Activated naive CD4-positive, alpha-beta T cell treated with anti-CD3 and anti-CD28 coated beads, Interleukin-2, amount 50 U/mL, for 72 hours (primary cell): ENCODE results near the gene HECTD4. TPM values are rescaled to one million over a fixed set of nuclear protein-coding genes. Genes with fewer than 3 reads are reported as not detected.
A peak's percentile ranks its signal among the peaks of the same experiment; 100 is the strongest.
"Not testable (repeated sequence)": the region's sequence is repeated elsewhere in the genome, so short reads cannot be mapped to it uniquely, and the experiment has no call there.

Experiments
- ATAC-seq, 2 donors: fragments of 150-1000 bp; cut with Tn5 transposase; 2 replicates each; pipeline ENCODE4 v1.10.0; 2021; ENCODE audit warnings: mild to moderate bottlenecking in 2 of 2, moderate library complexity in 2 of 2
- DNase-seq, 2 donors: peaks; one replicate each; pipeline ENCODE4 v3.0.0; 2021 to 2022; ENCODE audit warnings: low spot score in 2 of 2
- H3K27ac Mint-ChIP-seq, 2 donors: one replicate each; pipeline ENCODE4 v1.8.0; 2022; ENCODE audit warnings: mild to moderate bottlenecking in 2 of 2, mixed read lengths in 2 of 2
- H3K36me3 Mint-ChIP-seq, 2 donors: one replicate each; pipeline ENCODE4 v1.8.0; 2022; ENCODE audit warnings: mixed read lengths in 2 of 2
- H3K9me3 Mint-ChIP-seq, 2 donors: one replicate each; pipeline ENCODE4 v1.8.0; 2022; ENCODE audit warnings: mixed read lengths in 2 of 2
- total RNA-seq, 2 donors: library from RNA; stranded (reverse); gene quantifications; one replicate each; pipeline ENCODE4 v1.2.3, GENCODE V29; 2022

Gene HECTD4
- total RNA-seq, 2 donors from 2014 or later: 26.7 to 31.0 TPM

DNA sequence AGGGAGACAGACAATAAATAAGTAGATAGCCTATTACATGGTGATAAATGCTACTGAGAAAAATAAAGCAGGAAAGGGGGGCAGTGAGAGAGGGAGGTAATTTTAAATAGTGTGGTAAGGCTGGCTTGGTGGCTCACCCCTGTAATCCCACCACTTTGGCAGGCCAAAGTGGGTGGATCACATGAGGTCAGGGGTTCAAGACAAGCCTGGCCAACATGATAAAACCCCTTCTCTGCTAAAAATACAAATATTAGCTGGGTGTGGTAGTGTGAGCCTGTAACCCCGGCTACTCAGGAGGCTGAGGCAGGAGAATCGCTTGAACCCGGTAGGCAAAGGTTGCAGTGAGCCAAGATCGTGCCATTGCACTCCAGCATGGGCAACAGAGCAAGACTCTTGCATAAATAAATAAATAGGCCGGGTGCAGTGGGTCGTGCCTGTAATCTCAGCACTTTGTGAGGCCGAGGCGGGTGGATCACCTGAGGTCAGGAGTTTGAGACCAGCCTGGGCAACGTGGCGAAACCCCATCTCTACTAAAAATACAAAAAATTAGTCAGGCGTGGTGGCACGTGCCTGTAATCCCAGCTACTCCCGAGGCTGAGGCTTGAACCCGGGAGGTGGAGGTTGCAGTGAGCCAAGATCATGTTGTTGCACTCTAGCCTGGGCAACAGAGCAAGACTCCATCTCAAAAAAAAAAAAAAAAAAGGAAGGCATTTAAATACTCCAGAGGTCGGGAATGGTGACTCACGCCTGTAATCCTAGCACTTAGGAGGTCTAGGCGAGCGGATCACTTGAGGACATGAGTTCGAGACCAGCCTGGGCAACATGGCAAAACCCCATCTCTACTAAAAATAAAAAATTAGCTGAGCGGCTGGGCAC is 271.2 kb downstream of the HECTD4 start:
- not testable (repeated sequence) for ATAC-seq
- peaks cover 16 to 17% of the 10 kb centered on the region in 2 donors for H3K36me3 Mint-ChIP-seq

More for the DNA sequence above, 271.2 kb downstream of the HECTD4 start:
- not testable (repeated sequence) for H3K9me3 Mint-ChIP-seq, DNase-seq
- peak overlapping the region; percentile 50 to 100 for H3K27ac Mint-ChIP-seq

Other genes with a start within 250 kb of the HECTD4 start
- 1,000 to 10,000 TPM; 1,565 to 2,604 TPM for gene RPL6, start 27.2 kb upstream of the HECTD4 start, total RNA-seq
- 100 to 1,000 TPM; 105 to 118 TPM for gene PTPN11, start 36.5 kb upstream of the HECTD4 start, total RNA-seq